Mammary epithelial cell (primary cell): ENCODE measurements around the gene SENP8.

Source experiments
- CTCF ChIP-seq, 2 donors: IDR thresholded peaks in 1 of 2; conservative IDR thresholded peaks in 1 of 2; 2 replicates each; pipeline ENCODE4 v1.5.1; 2011 to 2012; ENCODE audit warnings: inconsistent platforms in 2 of 2, low read length in 2 of 2, mild to moderate bottlenecking in 2 of 2, control low read depth in 1 of 2, low read depth in 1 of 2; ENCODE audit not compliant: insufficient read depth in 1 of 2; ENCODE audit errors: extremely low read depth in 1 of 2
- EZH2 ChIP-seq: IDR thresholded peaks from 2 replicates; pipeline ENCODE4 v1.6.1; 2012; ENCODE audit warnings: low read length, inconsistent platforms, borderline replicate concordance

DNA sequence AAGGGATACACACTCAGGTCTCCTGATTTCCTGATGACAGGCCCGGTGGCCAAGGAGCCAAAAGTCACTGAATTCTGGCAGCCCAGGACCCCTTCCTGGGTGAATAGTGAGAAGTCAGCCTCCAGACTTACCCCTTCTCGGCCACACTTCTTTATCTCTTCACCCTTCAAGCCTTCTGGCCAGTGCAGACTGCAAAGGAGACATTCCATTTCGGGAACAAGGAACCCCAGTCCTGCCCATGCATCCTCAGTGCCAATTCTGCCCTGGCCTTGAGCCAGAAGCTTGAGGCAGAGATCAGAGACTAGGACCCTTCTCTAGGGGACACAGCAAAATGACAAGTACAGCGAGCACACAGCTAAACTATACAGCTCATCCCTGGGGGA is 50.6 kb downstream of the SENP8 start:
- no peak for TF ChIP-seq CTCF (conservative IDR thresholded peaks at IDR 0.05 in 1 of 2, IDR thresholded peaks at IDR 0.05 in 1 of 2; ENCODE audit: extremely low read depth in 1 of 2, insufficient read depth in 1 of 2, low read depth in 1 of 2, low read length in 2 of 2)
- no peak for TF ChIP-seq EZH2
